ENCODE measurements around the gene BRME1.

The BRME1 gene

GRCh38 chr19:13850910-13851733, 54.8 kb downstream of the BRME1 start:
- CTCF ChIA-PET, result interaction anchor here (1.2 to 9.3 kb wide), 2 partner anchors 11 to 197 kb away, joined by 3 to 90 read pairs; no protein-coding TSS in a partner anchor
- POLR2A ChIA-PET, result interaction anchor here (0.9 kb wide), 1 partner anchor 11 kb away, joined by 5 read pairs; no protein-coding TSS in a partner anchor
- no peak for DNase-seq (ENCODE audit: extremely low spot score)
- TF ChIP-seq, protein P1, sequence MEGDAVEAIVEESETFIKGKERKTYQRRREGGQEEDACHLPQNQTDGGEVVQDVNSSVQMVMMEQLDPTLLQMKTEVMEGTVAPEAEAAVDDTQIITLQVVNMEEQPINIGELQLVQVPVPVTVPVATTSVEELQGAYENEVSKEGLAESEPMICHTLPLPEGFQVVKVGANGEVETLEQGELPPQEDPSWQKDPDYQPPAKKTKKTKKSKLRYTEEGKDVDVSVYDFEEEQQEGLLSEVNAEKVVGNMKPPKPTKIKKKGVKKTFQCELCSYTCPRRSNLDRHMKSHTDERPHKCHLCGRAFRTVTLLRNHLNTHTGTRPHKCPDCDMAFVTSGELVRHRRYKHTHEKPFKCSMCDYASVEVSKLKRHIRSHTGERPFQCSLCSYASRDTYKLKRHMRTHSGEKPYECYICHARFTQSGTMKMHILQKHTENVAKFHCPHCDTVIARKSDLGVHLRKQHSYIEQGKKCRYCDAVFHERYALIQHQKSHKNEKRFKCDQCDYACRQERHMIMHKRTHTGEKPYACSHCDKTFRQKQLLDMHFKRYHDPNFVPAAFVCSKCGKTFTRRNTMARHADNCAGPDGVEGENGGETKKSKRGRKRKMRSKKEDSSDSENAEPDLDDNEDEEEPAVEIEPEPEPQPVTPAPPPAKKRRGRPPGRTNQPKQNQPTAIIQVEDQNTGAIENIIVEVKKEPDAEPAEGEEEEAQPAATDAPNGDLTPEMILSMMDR (IDR thresholded peaks at IDR 0.05; ENCODE audit: control extremely low read depth, extremely low read depth, low read depth, missing control alignments), result no peak

DNA sequence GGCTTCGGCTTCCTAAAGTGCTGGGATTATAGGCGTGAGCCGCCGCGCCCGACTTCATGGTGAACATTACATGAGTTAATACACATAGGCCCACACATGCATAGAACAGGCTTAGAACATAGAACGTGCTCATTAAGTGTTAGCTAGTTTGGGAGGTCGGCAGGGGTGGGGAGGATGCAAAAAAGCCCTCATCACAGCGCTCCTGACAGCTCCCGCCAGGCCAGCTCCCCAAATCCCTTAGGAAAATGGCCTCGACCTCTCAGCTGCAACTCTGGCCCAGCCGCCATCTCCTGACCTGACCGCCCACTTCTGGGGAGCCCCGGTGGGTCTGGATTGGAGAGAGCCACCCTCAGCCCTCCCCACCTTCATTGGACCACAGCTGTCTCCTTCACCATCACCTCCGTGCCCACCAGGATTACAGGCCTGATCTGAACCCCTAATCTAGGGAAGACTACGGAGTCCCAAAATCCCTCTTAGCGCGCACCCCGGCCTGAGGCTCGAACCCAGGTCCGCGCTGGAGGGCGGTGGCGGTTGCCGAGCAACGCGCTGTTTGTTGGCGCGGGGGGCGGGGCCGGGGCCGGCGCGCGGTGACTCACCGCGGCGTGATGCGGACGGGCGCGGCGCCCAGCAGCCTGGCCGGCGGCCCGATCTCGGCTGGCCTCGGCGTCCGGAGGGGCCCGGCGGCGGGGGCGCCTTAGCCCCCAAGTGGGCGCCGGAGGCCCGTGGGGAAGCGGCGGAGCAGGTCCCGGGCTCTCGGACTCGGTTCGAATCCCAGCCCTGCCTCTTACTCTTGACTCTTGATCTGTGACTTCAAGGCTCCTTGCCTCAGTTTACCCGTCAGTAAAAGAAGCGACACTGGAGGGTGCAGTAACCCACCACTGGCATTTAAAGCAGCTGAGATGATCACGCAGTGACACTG, 55.7 kb downstream of the BRME1 start:
- POLR2A ChIA-PET, result interaction anchor here (0.8 to 1.5 kb wide), 2 partner anchors 9 to 14 kb away, joined by 5 read pairs; no protein-coding TSS in a partner anchor
- DNase-seq (ENCODE audit: extremely low spot score), result peak; percentile 70
- TF ChIP-seq, protein P1 (IDR thresholded peaks at IDR 0.05; ENCODE audit: control extremely low read depth, extremely low read depth, low read depth, missing control alignments), result no peak
- CTCF ChIA-PET, result interaction anchor here (1.1 to 9.3 kb wide), 4 partner anchors 9 to 252 kb away, joined by 3 to 90 read pairs (median 3); no protein-coding TSS in a partner anchor

DNA sequence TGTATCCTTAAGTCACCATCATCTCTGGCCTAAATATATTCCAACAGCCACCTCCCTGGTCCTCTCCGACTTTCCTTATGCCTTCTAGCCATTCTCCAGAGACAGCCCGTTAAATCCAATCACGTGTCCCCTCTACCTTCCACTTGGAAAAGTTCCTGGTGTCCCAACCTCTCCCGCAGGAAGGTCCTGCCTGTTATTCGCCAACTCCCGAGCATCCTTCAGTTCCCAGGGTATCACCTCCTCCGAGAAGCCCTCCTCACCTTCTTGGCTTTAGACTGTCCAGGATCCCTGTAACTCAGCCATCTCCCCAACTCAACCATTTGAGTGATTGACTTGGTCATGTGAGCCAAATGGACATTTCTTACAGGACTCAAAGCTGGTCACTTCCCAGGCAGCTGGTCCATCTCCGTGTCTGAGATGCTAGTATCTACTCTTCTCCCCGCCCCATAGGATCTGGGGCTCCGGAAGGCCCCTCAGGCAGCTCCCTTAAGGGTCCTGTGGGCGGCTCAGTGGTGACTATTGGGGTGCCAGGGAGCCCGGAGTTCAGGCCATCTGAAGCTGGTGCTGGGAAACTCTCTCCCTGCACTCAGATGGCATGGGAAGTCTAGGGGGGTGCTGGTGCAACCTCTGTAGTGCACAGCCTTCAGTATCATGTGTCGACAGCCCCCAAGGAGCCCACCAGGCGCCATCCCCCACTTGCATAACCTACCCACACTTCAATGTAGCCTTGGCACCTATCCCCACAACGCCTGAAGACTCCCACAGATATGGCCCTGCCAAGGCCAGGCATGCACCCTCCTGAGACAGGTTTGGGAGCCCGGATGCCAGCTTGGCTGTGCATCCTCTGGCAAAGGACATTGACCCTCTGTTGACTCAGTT, 56.9 kb downstream of the BRME1 start:
- ChIA-PET CTCF (interaction anchor here (1.1 to 9.3 kb wide), 3 partner anchors 10 to 251 kb away, joined by 3 to 90 read pairs (median 3); no protein-coding TSS in a partner anchor), POLR2A (interaction anchor here (0.5 to 1.5 kb wide), 3 partner anchors 13 to 579 kb away, joined by 5 to 10 read pairs (median 6); no protein-coding TSS in a partner anchor)
- TF ChIP-seq, protein P1 (IDR thresholded peaks at IDR 0.05; ENCODE audit: control extremely low read depth, extremely low read depth, low read depth, missing control alignments), result no peak
- DNase-seq (ENCODE audit: extremely low spot score), result no peak

GRCh38 chr19:13848340-13848677, 57.6 kb downstream of the BRME1 start:
- TF ChIP-seq, protein P1 (IDR thresholded peaks at IDR 0.05; ENCODE audit: control extremely low read depth, extremely low read depth, low read depth, missing control alignments), result no peak
- DNase-seq (ENCODE audit: extremely low spot score), result no peak
- CTCF ChIA-PET, result interaction anchor here (2.6 to 9.3 kb wide), 2 partner anchors 11 to 14 kb away, joined by 7 to 90 read pairs; no protein-coding TSS in a partner anchor
- POLR2A ChIA-PET, result interaction anchor here (0.6 to 1.3 kb wide), 2 partner anchors 9 to 241 kb away, joined by 4 to 8 read pairs; no protein-coding TSS in a partner anchor

DNA sequence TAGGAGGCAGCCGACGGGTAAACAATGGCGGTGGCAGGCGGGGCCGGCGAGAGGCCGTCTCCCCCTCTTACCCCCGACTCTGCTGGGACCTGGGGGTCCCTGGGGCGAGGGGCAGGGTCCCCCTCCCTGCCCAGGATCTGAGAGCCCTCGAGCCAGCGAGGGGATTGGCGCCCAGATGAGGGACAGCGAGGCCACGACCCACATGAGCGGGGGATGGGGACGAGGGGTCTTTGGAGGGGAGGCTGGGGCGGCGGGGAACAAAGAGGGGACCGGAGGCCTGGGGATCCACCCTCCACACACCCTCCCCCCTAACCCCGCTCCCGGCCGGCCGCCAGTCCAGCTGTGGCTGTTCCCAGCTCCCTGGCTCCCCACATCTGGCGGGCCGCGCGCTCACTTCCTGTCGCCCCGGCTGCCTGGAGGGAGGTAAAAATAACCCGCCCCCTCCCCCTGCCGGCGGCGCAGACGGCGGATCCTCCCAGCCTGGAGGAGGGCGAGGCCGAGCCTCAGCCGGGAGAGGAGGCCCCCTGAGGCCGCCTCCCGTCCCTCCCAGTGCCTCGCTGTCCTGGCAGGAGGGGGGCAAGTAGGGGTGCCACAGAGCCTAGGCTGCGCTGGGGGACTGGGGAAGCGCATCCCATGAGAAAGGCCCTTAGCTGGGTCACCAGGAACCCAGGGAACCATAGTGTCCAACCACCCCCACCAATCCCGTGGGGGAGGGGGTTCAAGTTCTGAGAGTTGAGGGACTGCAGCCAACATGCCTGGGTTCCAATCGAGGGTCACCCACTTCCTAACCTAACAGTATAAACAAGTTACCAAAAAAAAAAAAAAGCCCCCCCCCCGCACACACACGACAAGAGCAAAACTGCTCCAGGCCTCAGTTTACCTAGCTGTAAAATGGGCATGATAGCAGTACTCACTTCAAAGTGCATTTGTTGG, 58.2 kb downstream of the BRME1 start:
- POLR2A ChIA-PET, result interaction anchor here (0.6 to 2.8 kb wide), 4 partner anchors 8 to 241 kb away, joined by 4 to 23 read pairs (median 12); no protein-coding TSS in a partner anchor
- TF ChIP-seq, protein P1 (IDR thresholded peaks at IDR 0.05; ENCODE audit: control extremely low read depth, extremely low read depth, low read depth, missing control alignments), result peak; percentile 6
- CTCF ChIA-PET, result interaction anchor here (2.6 to 9.3 kb wide), 2 partner anchors 11 to 14 kb away, joined by 7 to 90 read pairs; no protein-coding TSS in a partner anchor
- peak; percentile 79 for DNase-seq (ENCODE audit: extremely low spot score)

Measured in GM10248 (cell line).